Thyroid gland (tissue), 4 donors: ENCODE measurements around the gene SPRR1B. TPM values are rescaled to one million over a fixed set of nuclear protein-coding genes. Genes with fewer than 3 reads are reported as not detected.

Experiments used
- DNase-seq, 2 donors: peaks; one replicate each; pipeline ENCODE4 v3.0.0-alpha.2; 2019
- H3K27ac ChIP-seq, 3 donors: fragments of 200-600 bp; sonication (generic); 1 replicate in 2 of 3; 2 replicates in 1 of 3; pipeline ENCODE4 v1.5.1; 2016 to 2019; ENCODE audit warnings: mild to moderate bottlenecking in 1 of 3, moderate library complexity in 1 of 3
- H3K27me3 ChIP-seq: fragments of 200-600 bp; sonication (generic); one replicate; pipeline ENCODE4 v1.5.1; 2019
- H3K36me3 ChIP-seq, 2 donors: fragments of 200-600 bp; sonication (generic); one replicate each; pipeline ENCODE4 v1.5.1; 2016 to 2019
- H3K4me1 ChIP-seq, 2 donors: fragments of 200-600 bp; sonication (generic); one replicate each; pipeline ENCODE4 v1.5.1; 2017 to 2019
- H3K4me3 ChIP-seq, 3 donors: fragments of 200-600 bp; sonication (generic); replicated peaks in 1 of 3; 1 replicate in 2 of 3; 2 replicates in 1 of 3; pipeline ENCODE4 v1.5.1; 2016; ENCODE audit warnings: mild to moderate bottlenecking in 1 of 3
- H3K9me3 ChIP-seq: fragments of 200-600 bp; sonication (generic); one replicate; pipeline ENCODE4 v1.5.1; 2017
- CTCF ChIP-seq, 6 experiments: fragments of 200-600 bp in 3 of 6; fragments of 450-650 bp in 3 of 6; sonication (generic) in 3 of 6; IDR thresholded peaks; one replicate each; pipeline ENCODE4 v1.5.1; 2016 to 2019; ENCODE audit warnings: antibody characterized with exemption in 6 of 6, mild to moderate bottlenecking in 2 of 6, inconsistent platforms in 1 of 6, moderate library complexity in 1 of 6
- POLR2A ChIP-seq, 2 donors: fragments of 450-650 bp; IDR thresholded peaks; one replicate each; pipeline ENCODE4 v1.6.1; 2017; ENCODE audit warnings: antibody characterized with exemption in 2 of 2, mild to moderate bottlenecking in 2 of 2, moderate library complexity in 1 of 2
- WGBS, 2 donors: methylation state at CpG; one replicate each; pipeline ENCODE4 v1.1.5; 2017; 5-methylcytosine and 5-hydroxymethylcytosine counted together
- intact Hi-C: fragments of 100-400 bp; cut with DNase I; formaldehyde crosslinking; loops from one replicate; pipeline ENCODE4 v1.15.1; 2023
- total RNA-seq, 4 donors: library from RNA; depleted of rRNA; stranded (reverse); fragments of >200 nt; gene quantifications; one replicate each; pipeline ENCODE4 v1.2.3, GENCODE V29; 2016

The SPRR1B gene
- total RNA-seq, 4 donors from 2014 or later, result not detected

GRCh38 chr1:153024413-153024812, 6.6 kb upstream of the SPRR1B start:
- no peak for DNase-seq
- TF ChIP-seq CTCF (IDR thresholded peaks at IDR 0.05) (no peak), POLR2A (IDR thresholded peaks at IDR 0.05) (no peak)
- Histone ChIP-seq H3K27ac (no peak overlapping the region), H3K9me3 (no peaks in the 10 kb centered on the region), H3K4me1 (no peaks in the 10 kb centered on the region), H3K36me3 (no peaks in the 10 kb centered on the region), H3K27me3 (no peaks in the 10 kb centered on the region), H3K4me3 (no peak overlapping the region)
- 80 to 85% methylated on average over 1 of the region's 1 CpG for WGBS, 2 donors
- intact Hi-C loops, result no loop called here

- H3K27me3 ChIP-seq, result no peaks in the 10 kb centered on the region
- no peak for DNase-seq
- H3K4me1 ChIP-seq, result no peaks in the 10 kb centered on the region
- WGBS, 2 donors, result 82 to 91% methylated on average over 1 of the region's 1 CpG
- TF ChIP-seq CTCF (IDR thresholded peaks at IDR 0.05), result no peak
- TF ChIP-seq POLR2A (IDR thresholded peaks at IDR 0.05), result no peak
- H3K9me3 ChIP-seq, result no peaks in the 10 kb centered on the region
- H3K4me3 ChIP-seq, result no peak overlapping the region
- H3K27ac ChIP-seq, result no peak overlapping the region
- intact Hi-C loops, result no loop called here
- no peaks in the 10 kb centered on the region for H3K36me3 ChIP-seq
Measured at GRCh38 chr1:153025797-153026196, 5.2 kb upstream of the SPRR1B start.

- no peak for TF ChIP-seq POLR2A (IDR thresholded peaks at IDR 0.05)
- no peak for TF ChIP-seq CTCF (IDR thresholded peaks at IDR 0.05)
- no peaks in the 10 kb centered on the region for H3K27me3 ChIP-seq
- H3K4me1 ChIP-seq, result no peaks in the 10 kb centered on the region
- H3K9me3 ChIP-seq, result no peaks in the 10 kb centered on the region
- intact Hi-C loops, result no loop called here
- DNase-seq, result no peak
- H3K4me3 ChIP-seq, result no peak overlapping the region
- 65 to 75% methylated on average over 1 of the region's 1 CpG for WGBS, 2 donors
- no peaks in the 10 kb centered on the region for H3K36me3 ChIP-seq
- no peak overlapping the region for H3K27ac ChIP-seq
Measured at GRCh38 chr1:153028766-153029165, 2.2 kb upstream of the SPRR1B start.

GRCh38 chr1:153032073-153032472, 1.1 kb downstream of the SPRR1B start:
- no peaks in the 10 kb centered on the region for H3K36me3 ChIP-seq
- H3K4me1 ChIP-seq, result no peaks in the 10 kb centered on the region
- H3K4me3 ChIP-seq, result no peak overlapping the region
- no peak overlapping the region for H3K27ac ChIP-seq
- no peaks in the 10 kb centered on the region for H3K27me3 ChIP-seq
- no peak for TF ChIP-seq CTCF (IDR thresholded peaks at IDR 0.05)
- no peak for TF ChIP-seq POLR2A (IDR thresholded peaks at IDR 0.05)
- no peaks in the 10 kb centered on the region for H3K9me3 ChIP-seq
- intact Hi-C loops, result no loop called here
- no peak for DNase-seq

GRCh38 chr1:153032677-153033308, 1.8 kb downstream of the SPRR1B start:
- Histone ChIP-seq H3K27ac (no peak overlapping the region), H3K4me3 (no peak overlapping the region), H3K9me3 (no peaks in the 10 kb centered on the region), H3K4me1 (no peaks in the 10 kb centered on the region), H3K36me3 (no peaks in the 10 kb centered on the region), H3K27me3 (no peaks in the 10 kb centered on the region)
- TF ChIP-seq POLR2A (IDR thresholded peaks at IDR 0.05) (no peak), CTCF (IDR thresholded peaks at IDR 0.05) (no peak)
- DNase-seq, result no peak
- intact Hi-C loops, result no loop called here
- WGBS, 2 donors, result 40 to 53% methylated on average over 3 of the region's 3 CpGs
